ENCODE data around the gene CILP. TPM values are rescaled to one million over a fixed set of nuclear protein-coding genes. Genes with fewer than 3 reads are reported as not detected.

The CILP gene
- total RNA-seq, 1 experiment from 2014 or later = not detected

DNA sequence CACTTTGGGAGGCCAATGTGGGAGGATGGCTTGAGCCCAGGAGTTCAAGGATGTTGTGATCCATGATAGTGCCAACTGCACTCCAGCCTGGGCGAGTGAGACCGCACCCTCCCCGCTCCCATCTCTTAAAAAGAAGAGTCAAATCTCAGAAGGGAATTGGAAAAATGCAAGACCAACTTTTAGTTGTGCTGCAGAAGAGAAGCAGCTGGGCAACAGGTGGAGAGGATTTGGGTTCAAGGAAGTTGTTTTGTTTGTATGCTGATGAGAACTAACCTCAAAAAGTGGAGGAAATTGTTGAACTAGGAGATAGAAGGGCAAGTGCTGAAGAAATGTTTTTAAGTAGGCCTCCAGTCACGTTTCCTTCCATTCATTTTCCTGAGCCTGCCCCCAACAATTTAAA lies 64.8 kb downstream of the CILP start:
- DNase-seq (ENCODE audit: low spot score) = no peak

Other genes with a start within 250 kb of the CILP start
- gene SPG21, start 221.6 kb downstream of the CILP start, total RNA-seq (2014; rRNA removed; shearing (Covaris generic)) = 102 and 113 TPM in 2 replicates
- gene MTFMT, start 181.8 kb downstream of the CILP start, total RNA-seq (2014; rRNA removed; shearing (Covaris generic)) = 33.4 and 47.1 TPM in 2 replicates
- not detected in 2 replicates for gene SLC51B, start 166.1 kb downstream of the CILP start, total RNA-seq (2014; rRNA removed; shearing (Covaris generic))
- not detected in 2 replicates for gene RASL12, start 143.5 kb downstream of the CILP start, total RNA-seq (2014; rRNA removed; shearing (Covaris generic))
- gene KBTBD13, start 134.7 kb downstream of the CILP start, total RNA-seq (2014; rRNA removed; shearing (Covaris generic)) = not detected in 2 replicates
- 0.05 and 0.65 TPM in 2 replicates for gene UBAP1L, start 96.3 kb downstream of the CILP start, total RNA-seq (2014; rRNA removed; shearing (Covaris generic))
- 18.2 and 18.7 TPM in 2 replicates for gene PDCD7, start 77.7 kb downstream of the CILP start, total RNA-seq (2014; rRNA removed; shearing (Covaris generic))
- gene CLPX, start 26.1 kb downstream of the CILP start, total RNA-seq (2014; rRNA removed; shearing (Covaris generic)) = 27.1 and 34.7 TPM in 2 replicates
- 5.6 and 10.0 TPM in 2 replicates for gene PARP16, start 75.4 kb upstream of the CILP start, total RNA-seq (2014; rRNA removed; shearing (Covaris generic))
- not detected in 2 replicates for gene RNU5A-1, start 84.6 kb upstream of the CILP start, total RNA-seq (2014; rRNA removed; shearing (Covaris generic))
- gene RNU5B-1, start 93.2 kb upstream of the CILP start, total RNA-seq (2014; rRNA removed; shearing (Covaris generic)) = not detected in 2 replicates
- gene IGDCC3, start 166.5 kb upstream of the CILP start, total RNA-seq (2014; rRNA removed; shearing (Covaris generic)) = 0.10 and 0.12 TPM in 2 replicates
- 0.19 and 0.45 TPM in 2 replicates for gene IGDCC4, start 211.5 kb upstream of the CILP start, total RNA-seq (2014; rRNA removed; shearing (Covaris generic))